Rectal smooth muscle tissue (tissue), 1 donor: Measurements from ENCODE around the gene SMPD3.

Experiments
- H3K27ac ChIP-seq: one replicate; pipeline ENCODE4 v1.7.0; 2013; ENCODE audit warnings: low read depth, low read length, inconsistent platforms
- H3K27me3 ChIP-seq: one replicate; pipeline ENCODE4 v1.7.0; 2013; ENCODE audit warnings: low read length; ENCODE audit not compliant: control insufficient read depth, insufficient read depth
- H3K36me3 ChIP-seq: one replicate; pipeline ENCODE4 v1.7.0; 2013; ENCODE audit warnings: low read length; ENCODE audit not compliant: control insufficient read depth, insufficient read depth
- H3K4me1 ChIP-seq: one replicate; pipeline ENCODE4 v1.7.0; 2013; ENCODE audit warnings: low read length; ENCODE audit not compliant: control insufficient read depth, insufficient read depth
- H3K4me3 ChIP-seq: one replicate; pipeline ENCODE4 v1.7.0; 2013; ENCODE audit warnings: low read length
- H3K9ac ChIP-seq: one replicate; pipeline ENCODE4 v1.7.0; 2013; ENCODE audit warnings: low read length

SMPD3 gene

GRCh38 chr16:68345958-68346635 lies 102.2 kb downstream of the SMPD3 start:
- Histone ChIP-seq H3K27me3 (no peaks in the 10 kb centered on the region), H3K27ac (no peak overlapping the region), H3K4me3 (no peak overlapping the region), H3K36me3 (peaks cover 9% of the 10 kb centered on the region), H3K9ac (no peak overlapping the region), H3K4me1 (no peaks in the 10 kb centered on the region)

GRCh38 chr16:68345351-68345810 lies 102.9 kb downstream of the SMPD3 start:
- Histone ChIP-seq H3K36me3 (peaks cover 9% of the 10 kb centered on the region), H3K27me3 (no peaks in the 10 kb centered on the region), H3K4me3 (no peak overlapping the region), H3K4me1 (no peaks in the 10 kb centered on the region), H3K27ac (no peak overlapping the region), H3K9ac (no peak overlapping the region)

- Histone ChIP-seq H3K36me3 (peaks cover 19% of the 10 kb centered on the region), H3K27me3 (no peaks in the 10 kb centered on the region), H3K4me1 (no peaks in the 10 kb centered on the region), H3K4me3 (no peak overlapping the region), H3K27ac (no peak overlapping the region), H3K9ac (no peak overlapping the region)
Measured at GRCh38 chr16:68344252-68344651, 104.1 kb downstream of the SMPD3 start.

- Histone ChIP-seq H3K36me3 (peaks cover 20% of the 10 kb centered on the region), H3K27me3 (no peaks in the 10 kb centered on the region), H3K4me1 (no peaks in the 10 kb centered on the region), H3K27ac (no peak overlapping the region), H3K4me3 (no peak overlapping the region), H3K9ac (no peak overlapping the region)
Measured at GRCh38 chr16:68343137-68343536, 105.2 kb downstream of the SMPD3 start.

GRCh38 chr16:68342620-68343019 lies 105.7 kb downstream of the SMPD3 start:
- no peak overlapping the region for H3K9ac ChIP-seq
- no peaks in the 10 kb centered on the region for H3K27me3 ChIP-seq
- peaks cover 20% of the 10 kb centered on the region for H3K36me3 ChIP-seq
- H3K4me3 ChIP-seq: no peak overlapping the region
- H3K27ac ChIP-seq: no peak overlapping the region
- H3K4me1 ChIP-seq: no peaks in the 10 kb centered on the region

GRCh38 chr16:68339214-68339613 lies 109.1 kb downstream of the SMPD3 start:
- H3K36me3 ChIP-seq: peaks cover 18% of the 10 kb centered on the region
- no peaks in the 10 kb centered on the region for H3K4me1 ChIP-seq
- H3K9ac ChIP-seq: no peak overlapping the region
- no peak overlapping the region for H3K4me3 ChIP-seq
- H3K27me3 ChIP-seq: no peaks in the 10 kb centered on the region
- H3K27ac ChIP-seq: no peak overlapping the region

- no peaks in the 10 kb centered on the region for H3K4me1 ChIP-seq
- peaks cover 18% of the 10 kb centered on the region for H3K36me3 ChIP-seq
Measured at GRCh38 chr16:68338326-68339119, 109.8 kb downstream of the SMPD3 start.

GRCh38 chr16:68335175-68335574 lies 113.1 kb downstream of the SMPD3 start:
- Histone ChIP-seq H3K9ac (no peak overlapping the region), H3K27me3 (no peaks in the 10 kb centered on the region), H3K4me1 (no peaks in the 10 kb centered on the region), H3K27ac (no peak overlapping the region), H3K4me3 (no peak overlapping the region), H3K36me3 (peaks cover 14% of the 10 kb centered on the region)

More at GRCh38 chr16:68338326-68339119, 109.8 kb downstream of the SMPD3 start:
- H3K9ac ChIP-seq: no peak overlapping the region
- no peak overlapping the region for H3K27ac ChIP-seq
- no peak overlapping the region for H3K4me3 ChIP-seq
- no peaks in the 10 kb centered on the region for H3K27me3 ChIP-seq

- Histone ChIP-seq H3K27me3 (no peaks in the 10 kb centered on the region), H3K27ac (no peak overlapping the region), H3K36me3 (peaks cover 4% of the 10 kb centered on the region), H3K4me3 (no peak overlapping the region), H3K9ac (no peak overlapping the region), H3K4me1 (no peaks in the 10 kb centered on the region)
Measured at GRCh38 chr16:68332411-68333121, 115.7 kb downstream of the SMPD3 start.

- Histone ChIP-seq H3K4me3 (no peak overlapping the region), H3K4me1 (no peaks in the 10 kb centered on the region), H3K9ac (no peak overlapping the region), H3K27me3 (no peaks in the 10 kb centered on the region), H3K36me3 (peaks cover under 1% of the 10 kb centered on the region), H3K27ac (no peak overlapping the region)
Measured at GRCh38 chr16:68331879-68332410, 116.4 kb downstream of the SMPD3 start.

GRCh38 chr16:68328860-68329390 lies 119.4 kb downstream of the SMPD3 start:
- peaks cover 12% of the 10 kb centered on the region for H3K36me3 ChIP-seq

More at GRCh38 chr16:68328860-68329390, 119.4 kb downstream of the SMPD3 start:
- Histone ChIP-seq H3K27ac (no peak overlapping the region), H3K4me1 (no peaks in the 10 kb centered on the region), H3K27me3 (no peaks in the 10 kb centered on the region), H3K9ac (no peak overlapping the region), H3K4me3 (no peak overlapping the region)
